Hepatocyte (in vitro differentiated cells): Measurements from ENCODE around the gene S1PR5. TPM values are rescaled to one million over a fixed set of nuclear protein-coding genes. Genes with fewer than 3 reads are reported as not detected.

Experiments
- DNase-seq: peaks from one replicate; pipeline ENCODE4 v3.0.0-alpha.2; 2016; ENCODE audit warnings: low spot score
- H2AFZ ChIP-seq: fragments of 200-600 bp; sonication (generic); 2 replicates; pipeline ENCODE4 v1.6.0; 2016; ENCODE audit warnings: antibody characterized with exemption, mild to moderate bottlenecking
- H3K27ac ChIP-seq: fragments of 200-600 bp; sonication (generic); 2 replicates; pipeline ENCODE4 v1.5.1; 2016; ENCODE audit warnings: mild to moderate bottlenecking
- H3K27me3 ChIP-seq: fragments of 200-600 bp; sonication (generic); 2 replicates; pipeline ENCODE4 v1.6.1; 2016
- H3K36me3 ChIP-seq: fragments of 200-600 bp; sonication (generic); replicated peaks from 2 replicates; pipeline ENCODE4 v1.5.1; 2016; ENCODE audit warnings: low read depth; ENCODE audit not compliant: insufficient read depth
- H3K4me1 ChIP-seq: fragments of 200-600 bp; sonication (generic); 2 replicates; pipeline ENCODE4 v1.5.1; 2016; ENCODE audit warnings: mild to moderate bottlenecking, moderate library complexity; ENCODE audit not compliant: insufficient read depth
- H3K4me2 ChIP-seq: fragments of 200-600 bp; sonication (generic); 2 replicates; pipeline ENCODE4 v1.6.0; 2016
- H3K4me3 ChIP-seq: fragments of 200-600 bp; sonication (generic); 2 replicates; pipeline ENCODE4 v1.5.1; 2016; ENCODE audit warnings: mild to moderate bottlenecking
- H3K79me2 ChIP-seq: fragments of 200-600 bp; sonication (generic); 2 replicates; pipeline ENCODE4 v1.6.0; 2017; ENCODE audit warnings: mild to moderate bottlenecking
- H3K9me2 ChIP-seq: fragments of 200-600 bp; sonication (generic); replicated peaks from 2 replicates; pipeline ENCODE4 v1.6.0; 2017; ENCODE audit warnings: mild to moderate bottlenecking; ENCODE audit not compliant: insufficient read depth
- H3K9me3 ChIP-seq: fragments of 200-600 bp; sonication (generic); 2 replicates; pipeline ENCODE4 v1.5.1; 2016; ENCODE audit warnings: low read depth, mild to moderate bottlenecking
- H4K20me1 ChIP-seq: fragments of 200-600 bp; sonication (generic); 2 replicates; pipeline ENCODE4 v1.6.0; 2016; ENCODE audit warnings: mild to moderate bottlenecking; ENCODE audit not compliant: insufficient read depth, poor library complexity, severe bottlenecking
- CTCF ChIP-seq: fragments of 200-600 bp; sonication (generic); IDR thresholded peaks from 2 replicates; pipeline ENCODE4 v1.5.1; 2016; ENCODE audit warnings: antibody characterized with exemption, mild to moderate bottlenecking; ENCODE audit not compliant: poor library complexity
- EZH2 ChIP-seq: fragments of 200-600 bp; sonication (generic); IDR thresholded peaks from 2 replicates; pipeline ENCODE4 v1.6.1; 2016; ENCODE audit warnings: antibody characterized with exemption, mild to moderate bottlenecking, borderline replicate concordance
- EZH2phosphoT487 ChIP-seq: fragments of 200-600 bp; sonication (generic); IDR thresholded peaks from one replicate; pipeline ENCODE4 v1.6.1; 2018; ENCODE audit warnings: antibody characterized with exemption, mild to moderate bottlenecking, low read depth, moderate library complexity; ENCODE audit not compliant: unreplicated experiment, severe bottlenecking
- WGBS: methylation state at CpG from one replicate; pipeline ENCODE4 v1.1.6; 2016; ENCODE audit warnings: low lambda C conversion rate; ENCODE audit errors: missing lambda C conversion rate; 5-methylcytosine and 5-hydroxymethylcytosine counted together
- polyA plus RNA-seq: library from polyadenylated mRNA; unstranded; fragments of >200 nt; fragmentation: Nextera tagmentation; extraction: Ambion mirVana; gene quantifications from 2 replicates; pipeline ENCODE4 v1.2.1, GENCODE V29; 2016
- total RNA-seq: library from RNA; depleted of rRNA; stranded (reverse); fragments of >200 nt; gene quantifications from 2 replicates; pipeline ENCODE4 v1.2.3, GENCODE V29; 2014

The S1PR5 gene
- total and polyA plus RNA-seq, 2 experiments from 2014 or later = 0.17 to 0.75 TPM

- H3K36me3 ChIP-seq = no peaks in the 10 kb centered on the region
- no peak for DNase-seq
- H3K4me2 ChIP-seq = no peak overlapping the region
- H3K4me1 ChIP-seq = peaks cover 7% of the 10 kb centered on the region
- H2AFZ ChIP-seq = no peak overlapping the region
- no peaks in the 10 kb centered on the region for H3K9me2 ChIP-seq
- no peaks in the 10 kb centered on the region for H3K79me2 ChIP-seq
- 93% methylated on average over 13 of the region's 15 CpGs for WGBS
- H3K9me3 ChIP-seq = no peaks in the 10 kb centered on the region
- no peak for TF ChIP-seq EZH2phosphoT487
- TF ChIP-seq EZH2 = no peak
- TF ChIP-seq CTCF = no peak
- peaks cover 48% of the 10 kb centered on the region for H3K27me3 ChIP-seq
- no peaks in the 10 kb centered on the region for H4K20me1 ChIP-seq
- H3K27ac ChIP-seq = no peak overlapping the region
- H3K4me3 ChIP-seq = no peak overlapping the region
Measured at GRCh38 chr19:10520652-10521318, 3.5 kb upstream of the S1PR5 start.

GRCh38 chr19:10519421-10519820 lies 2.2 kb upstream of the S1PR5 start:
- H3K4me3 ChIP-seq = no peak overlapping the region
- H3K27me3 ChIP-seq = peaks cover 61% of the 10 kb centered on the region
- H3K9me3 ChIP-seq = no peaks in the 10 kb centered on the region
- peaks cover 7% of the 10 kb centered on the region for H3K4me1 ChIP-seq
- 83% methylated on average over 7 of the region's 7 CpGs for WGBS
- H2AFZ ChIP-seq = no peak overlapping the region
- DNase-seq = no peak
- H3K9me2 ChIP-seq = no peaks in the 10 kb centered on the region
- TF ChIP-seq EZH2 (no peak), EZH2phosphoT487 (no peak), CTCF (no peak)
- H3K79me2 ChIP-seq = no peaks in the 10 kb centered on the region
- H4K20me1 ChIP-seq = no peaks in the 10 kb centered on the region
- no peaks in the 10 kb centered on the region for H3K36me3 ChIP-seq
- H3K27ac ChIP-seq = no peak overlapping the region
- H3K4me2 ChIP-seq = no peak overlapping the region

- Histone ChIP-seq H3K36me3 (no peaks in the 10 kb centered on the region), H3K9me2 (no peaks in the 10 kb centered on the region), H3K4me2 (peak overlapping the region; percentile 74), H3K27me3 (peaks cover 68% of the 10 kb centered on the region), H4K20me1 (no peaks in the 10 kb centered on the region), H3K9me3 (no peaks in the 10 kb centered on the region), H3K4me1 (peaks cover 7% of the 10 kb centered on the region), H3K27ac (no peak overlapping the region), H2AFZ (no peak overlapping the region), H3K4me3 (no peak overlapping the region), H3K79me2 (no peaks in the 10 kb centered on the region)
- no peak for TF ChIP-seq CTCF
- TF ChIP-seq EZH2phosphoT487 = no peak
- TF ChIP-seq EZH2 = no peak
- DNase-seq = no peak
- 28% methylated on average over 26 of the region's 33 CpGs for WGBS
Measured at GRCh38 chr19:10518444-10519361, 1.5 kb upstream of the S1PR5 start.
